ENCODE measurements around the gene SNRNP70.
"Not testable (repeated sequence)": the region's sequence is repeated elsewhere in the genome, so short reads cannot be mapped to it uniquely, and the experiment has no call there.

The SNRNP70 gene, protein sequence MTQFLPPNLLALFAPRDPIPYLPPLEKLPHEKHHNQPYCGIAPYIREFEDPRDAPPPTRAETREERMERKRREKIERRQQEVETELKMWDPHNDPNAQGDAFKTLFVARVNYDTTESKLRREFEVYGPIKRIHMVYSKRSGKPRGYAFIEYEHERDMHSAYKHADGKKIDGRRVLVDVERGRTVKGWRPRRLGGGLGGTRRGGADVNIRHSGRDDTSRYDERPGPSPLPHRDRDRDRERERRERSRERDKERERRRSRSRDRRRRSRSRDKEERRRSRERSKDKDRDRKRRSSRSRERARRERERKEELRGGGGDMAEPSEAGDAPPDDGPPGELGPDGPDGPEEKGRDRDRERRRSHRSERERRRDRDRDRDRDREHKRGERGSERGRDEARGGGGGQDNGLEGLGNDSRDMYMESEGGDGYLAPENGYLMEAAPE

DNA sequence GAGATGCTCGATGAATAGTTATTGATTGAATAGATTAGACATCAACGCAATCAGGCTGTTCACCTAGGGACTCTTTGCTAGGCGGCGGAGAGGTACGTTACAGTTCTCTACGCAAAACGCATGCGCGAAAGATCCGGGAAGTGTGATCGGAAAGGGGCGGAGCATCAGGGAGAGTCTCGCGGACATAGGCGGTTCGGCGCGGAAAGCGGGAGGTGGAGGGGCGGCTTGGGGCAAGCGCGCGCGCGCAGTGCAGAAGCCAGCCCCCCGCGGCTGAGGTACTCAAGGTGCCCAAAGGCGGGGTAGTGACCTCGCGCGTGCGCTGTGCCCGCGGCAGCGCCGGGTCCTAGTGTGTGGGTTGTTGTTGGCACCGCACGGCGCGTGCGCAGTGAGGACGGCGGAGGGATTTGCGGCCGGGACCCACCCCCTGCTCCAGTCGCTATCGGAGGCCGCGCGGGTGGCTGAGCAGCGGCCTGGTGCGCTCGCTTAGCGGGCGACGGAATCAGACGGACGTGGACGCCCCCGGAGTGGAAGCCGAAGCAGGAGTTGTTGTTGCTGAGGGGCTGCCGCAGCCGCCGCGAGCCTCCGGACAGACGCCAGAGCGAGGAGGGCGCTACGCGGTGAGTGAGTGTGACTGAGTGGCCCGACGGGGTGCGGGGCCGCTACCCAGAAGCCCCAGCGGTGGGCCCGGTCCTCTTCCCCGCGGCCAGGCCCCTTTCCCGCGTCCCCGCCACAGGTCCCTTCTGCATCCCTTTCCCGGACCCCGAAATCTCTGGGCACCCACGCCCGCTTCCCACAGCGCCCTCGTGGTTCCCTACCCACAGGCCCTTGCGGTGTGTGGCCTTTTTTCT is at the start of gene SNRNP70:
Gene SNRNP70 (plus strand): TSS at position 432 of the 848 bp plus-strand sequence. CDS start 964 bp downstream, outside the sequence.
- peak; percentile 100 for DNase-seq

DNA sequence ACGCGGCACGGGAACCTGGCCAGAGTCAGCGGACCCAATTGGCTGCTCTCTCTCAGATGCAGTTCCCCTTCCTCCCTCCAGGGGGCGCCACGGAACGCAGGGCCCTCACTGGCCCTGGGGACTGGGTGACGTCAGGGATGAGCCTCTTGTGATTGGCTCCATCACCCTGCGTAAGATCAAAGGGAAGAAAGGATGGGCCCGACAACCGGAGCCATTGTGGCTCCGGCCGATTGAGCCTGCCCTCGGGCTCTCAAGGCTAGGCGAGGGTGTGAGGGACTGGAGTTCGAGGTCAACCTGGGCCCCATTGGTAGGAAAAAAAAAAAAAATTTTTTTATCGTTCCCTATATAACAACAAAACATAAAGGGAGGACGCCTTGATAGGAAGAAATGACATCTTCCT is 48.4 kb upstream of the SNRNP70 start, which contains the start of gene CGB1:
Gene CGB1 (minus strand): TSS at position 81 of the 400 bp plus-strand sequence. CDS start 184 bp downstream, outside the sequence.
- DNase-seq = not testable (repeated sequence)

DNA sequence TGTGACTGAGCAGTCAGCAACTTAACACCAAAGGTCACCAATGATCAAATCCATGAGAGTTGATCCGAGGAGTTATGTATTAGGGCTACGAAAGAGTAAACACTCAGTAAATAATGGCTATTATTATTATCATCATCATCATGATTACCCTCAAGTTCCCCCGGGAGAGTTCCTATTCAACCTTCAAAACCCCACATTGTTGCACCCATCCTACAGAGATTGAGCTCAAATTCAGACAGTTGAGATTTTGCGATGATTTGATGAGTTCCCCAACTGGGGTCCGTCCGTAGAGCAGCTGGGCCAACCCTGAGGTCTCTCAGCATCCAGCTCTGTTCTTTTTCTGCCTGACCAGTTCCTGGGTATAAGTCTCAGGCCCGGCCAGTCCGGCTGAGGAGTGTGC is 47.1 kb upstream of the SNRNP70 start:
- not testable (repeated sequence) for DNase-seq

DNA sequence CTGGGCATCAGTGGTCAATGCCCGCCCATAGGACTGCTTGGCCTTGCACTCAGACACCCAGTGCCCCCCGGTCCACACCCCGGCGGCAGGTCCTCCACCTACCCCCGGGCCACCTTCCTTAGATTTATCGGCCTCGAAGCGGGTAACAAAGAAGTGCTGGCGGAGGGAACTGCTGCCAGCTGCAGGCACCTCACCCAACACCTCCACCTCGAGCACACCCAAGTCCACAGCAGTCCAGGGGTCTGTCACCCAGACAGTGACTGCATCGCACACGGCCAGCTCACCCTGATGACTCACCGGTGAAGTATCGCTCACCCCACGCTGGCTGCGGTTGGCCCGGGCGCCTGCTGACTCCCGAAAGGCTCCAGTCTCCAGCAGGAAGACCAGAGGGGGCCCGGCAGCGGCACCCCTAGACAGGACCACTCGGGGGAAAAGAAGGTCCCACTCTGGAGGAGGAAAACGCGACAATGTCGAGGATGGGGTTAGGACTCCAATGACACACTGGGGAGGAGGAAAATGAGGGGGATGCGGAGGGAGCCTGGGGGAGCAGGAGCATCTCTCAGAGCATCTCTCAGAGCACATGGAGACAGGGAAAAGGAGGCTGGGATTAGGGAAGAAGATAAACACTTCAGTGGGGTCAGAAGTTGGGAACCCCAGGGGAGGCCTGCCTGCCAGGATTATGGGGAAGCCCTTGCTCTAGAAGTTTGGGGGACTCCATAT is 46.5 kb upstream of the SNRNP70 start:
- peak; percentile 80 for DNase-seq

DNA sequence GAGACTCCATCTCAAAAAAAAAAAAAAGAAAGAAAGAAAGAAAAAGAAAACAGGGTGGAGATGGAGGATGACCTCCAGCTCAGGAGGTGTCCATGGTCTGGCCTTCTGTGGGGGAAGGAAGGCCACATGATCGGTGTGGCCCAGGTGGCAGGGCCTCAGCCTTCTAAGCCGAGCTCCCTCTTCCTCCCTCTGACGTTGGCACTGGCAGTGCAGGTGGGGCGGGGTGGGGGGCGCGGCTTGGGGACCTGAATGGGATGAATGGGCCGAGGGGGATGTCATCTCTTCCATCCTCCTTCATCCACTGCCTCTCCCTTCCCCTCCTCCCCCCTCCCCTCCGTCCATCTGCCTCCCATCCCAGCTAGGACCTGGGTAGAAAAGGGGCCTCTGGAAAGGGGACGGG is 45.5 kb upstream of the SNRNP70 start:
- not testable (repeated sequence) for DNase-seq

DNA sequence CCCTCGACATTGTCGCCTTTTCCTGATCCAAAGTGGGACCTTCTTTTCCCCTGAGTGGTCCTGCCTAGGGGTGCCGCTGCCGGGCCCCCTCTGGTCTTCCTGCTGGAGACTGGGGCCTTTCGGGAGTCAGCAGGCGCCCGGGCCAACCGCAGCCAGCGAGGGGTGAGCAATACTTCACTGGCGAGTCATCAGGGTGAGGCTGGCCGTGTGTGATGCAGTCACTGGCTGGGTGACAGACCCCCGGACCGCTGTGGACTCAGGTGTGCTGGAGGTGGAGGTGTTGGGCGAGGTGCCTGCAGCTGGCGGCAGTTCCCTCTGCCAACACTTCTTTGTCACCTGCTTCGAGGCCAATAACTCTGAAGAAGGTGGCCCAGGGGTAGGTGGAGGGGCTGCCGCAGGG is 43.1 kb upstream of the SNRNP70 start:
- DNase-seq = peak; percentile 49

DNA sequence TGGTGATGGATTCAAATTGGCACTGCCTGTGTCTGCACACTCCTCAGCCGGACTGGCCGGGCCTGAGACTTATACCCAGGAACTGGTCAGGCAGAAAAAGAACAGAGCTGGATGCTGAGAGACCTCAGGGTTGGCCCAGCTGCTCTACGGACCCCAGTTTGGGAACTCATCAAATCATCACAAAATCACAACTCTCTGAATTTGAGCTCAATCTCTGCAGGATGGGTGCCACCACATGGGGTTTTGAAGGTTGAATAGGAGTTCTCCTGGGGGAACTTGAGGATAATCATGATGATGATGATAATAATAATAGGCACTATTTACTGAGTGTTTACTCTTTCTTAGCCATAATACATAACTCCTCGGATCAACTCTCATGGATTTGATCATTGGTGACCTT is 42.6 kb upstream of the SNRNP70 start:
- DNase-seq = not testable (repeated sequence)

DNA sequence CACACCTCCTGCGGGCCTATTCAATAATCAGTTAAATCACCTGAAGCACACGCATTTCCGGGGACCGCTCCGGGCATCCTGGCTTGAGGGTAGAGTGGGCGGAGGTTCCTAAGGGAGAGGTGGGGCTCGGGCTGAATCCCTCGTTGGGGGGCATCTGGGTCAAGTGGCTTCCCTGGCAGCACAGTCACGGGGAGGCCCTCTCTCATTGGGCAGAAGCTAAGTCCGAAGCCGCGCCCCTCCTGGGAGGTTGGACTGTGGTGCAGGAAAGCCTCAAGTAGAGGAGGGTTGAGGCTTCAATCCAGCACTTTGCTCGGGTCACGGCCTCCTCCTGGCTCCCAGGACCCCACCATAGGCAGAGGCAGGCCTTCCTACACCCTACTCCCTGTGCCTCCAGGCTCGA is 41.7 kb upstream of the SNRNP70 start, which contains the start of gene CGB5:
Gene CGB5 (plus strand): TSS at position 301 of the 400 bp plus-strand sequence. CDS start 362 bp downstream, outside the sequence.
- DNase-seq = not testable (repeated sequence)

DNA sequence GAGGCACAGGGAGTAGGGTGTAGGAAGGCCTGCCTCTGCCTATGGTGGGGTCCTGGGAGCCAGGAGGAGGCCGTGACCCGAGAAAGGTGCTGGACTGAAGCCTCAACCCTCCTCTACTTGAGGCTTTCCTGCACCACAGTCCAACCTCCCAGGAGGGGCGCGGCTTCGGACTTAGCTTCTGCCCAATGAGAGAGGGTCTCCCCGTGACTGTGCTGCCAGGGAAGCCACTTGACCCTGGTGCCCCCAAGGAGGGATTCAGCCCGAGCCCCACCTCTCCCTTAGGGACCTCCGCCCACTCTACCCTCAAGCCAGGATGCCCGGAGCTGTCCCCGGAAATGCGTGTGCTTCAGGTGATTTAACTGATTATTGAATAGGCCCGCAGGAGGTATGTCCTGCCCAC is 36.2 kb upstream of the SNRNP70 start, which contains the start of gene CGB8:
Gene CGB8 (minus strand): TSS at position 101 of the 400 bp plus-strand sequence. CDS start 372 bp downstream, outside the sequence.
- not testable (repeated sequence) for DNase-seq

DNA sequence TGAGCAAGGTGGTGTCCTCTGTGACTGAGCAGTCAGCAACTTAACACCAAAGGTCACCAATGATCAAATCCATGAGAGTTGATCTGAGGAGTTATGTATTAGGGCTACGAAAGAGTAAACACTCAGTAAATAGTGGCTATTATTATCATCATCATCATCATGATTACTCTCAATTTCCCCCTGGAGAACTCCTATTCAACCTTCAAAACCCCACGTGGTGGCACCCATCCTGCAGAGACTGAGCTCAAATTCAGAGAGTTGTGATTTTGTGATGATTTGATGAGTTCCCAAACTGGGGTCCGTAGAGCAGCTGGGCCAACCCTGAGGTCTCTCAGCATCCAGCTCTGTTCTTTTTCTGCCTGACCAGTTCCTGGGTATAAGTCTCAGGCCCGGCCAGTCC is 35.4 kb upstream of the SNRNP70 start:
- DNase-seq = not testable (repeated sequence)

DNA sequence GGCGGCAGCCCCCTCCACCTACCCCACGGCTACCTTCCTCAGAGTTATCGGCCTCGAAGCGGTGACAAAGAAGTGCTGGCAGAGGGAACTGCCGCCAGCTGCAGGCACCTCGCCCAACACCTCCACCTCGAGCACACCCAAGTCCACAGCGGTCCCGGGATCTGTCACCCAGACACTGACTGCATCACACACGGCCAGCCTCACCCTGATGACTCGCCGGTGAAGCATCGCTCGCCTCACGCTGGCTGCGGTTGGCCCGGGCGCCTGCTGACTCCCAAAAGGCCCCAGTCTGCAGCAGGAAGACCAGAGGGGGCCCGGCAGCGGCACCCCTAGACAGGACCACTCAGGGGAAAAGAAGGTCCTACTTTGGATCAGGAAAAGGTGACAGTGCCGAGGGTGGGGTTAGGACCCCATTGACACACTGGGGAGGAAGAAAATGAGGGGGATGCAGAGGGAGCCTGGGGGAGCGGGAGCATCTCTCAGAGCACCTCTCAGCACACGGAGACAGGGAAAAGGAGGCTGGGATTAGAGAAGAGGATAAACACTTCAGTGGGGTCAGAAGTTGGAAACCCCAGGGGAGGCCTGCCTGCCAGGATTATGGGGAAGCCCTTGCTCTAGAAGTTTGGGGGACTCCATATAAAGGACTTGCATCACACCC is 34.7 kb upstream of the SNRNP70 start:
- DNase-seq = peak; percentile 82

DNA sequence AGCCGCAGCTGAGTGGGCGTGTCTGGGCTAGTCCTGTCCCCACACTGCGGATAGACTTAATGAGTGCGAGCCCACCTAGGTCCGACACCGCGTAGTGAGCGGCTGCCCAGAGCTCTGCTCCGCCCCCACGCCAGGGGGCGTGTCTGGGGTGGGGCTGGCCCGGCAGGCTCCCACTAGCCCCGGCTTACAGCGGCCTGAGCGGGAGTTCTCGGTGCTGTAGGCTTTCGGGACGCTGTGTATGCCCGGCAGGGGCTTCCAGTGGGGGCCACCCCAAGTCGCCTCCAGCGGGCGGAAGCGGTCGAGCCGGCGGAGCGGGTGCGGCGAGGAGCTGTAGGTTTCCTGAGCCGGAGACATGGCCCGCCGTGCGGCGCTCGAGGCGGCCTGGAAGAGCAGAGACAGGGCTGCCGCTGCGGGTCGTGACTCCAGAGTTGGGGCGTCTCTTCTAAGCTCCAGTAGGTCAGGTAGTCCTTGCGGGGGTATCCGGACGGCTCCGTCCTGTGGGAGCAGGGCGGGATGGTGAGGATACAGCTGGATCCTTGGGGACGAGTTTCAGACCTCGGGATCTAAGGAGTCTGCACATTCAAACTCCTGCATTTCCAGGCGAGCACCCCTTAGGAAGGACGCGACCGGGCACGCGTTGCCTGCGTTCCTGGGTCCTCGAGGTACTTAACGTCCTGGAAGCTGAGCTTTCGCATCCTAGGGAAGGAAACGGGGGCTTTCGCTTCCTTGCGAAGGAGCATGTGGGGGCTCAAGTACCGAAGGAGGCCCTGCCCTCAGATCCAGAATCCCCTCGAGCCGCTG is 28.9 kb upstream of the SNRNP70 start:
- DNase-seq = peak; percentile 58

DNA sequence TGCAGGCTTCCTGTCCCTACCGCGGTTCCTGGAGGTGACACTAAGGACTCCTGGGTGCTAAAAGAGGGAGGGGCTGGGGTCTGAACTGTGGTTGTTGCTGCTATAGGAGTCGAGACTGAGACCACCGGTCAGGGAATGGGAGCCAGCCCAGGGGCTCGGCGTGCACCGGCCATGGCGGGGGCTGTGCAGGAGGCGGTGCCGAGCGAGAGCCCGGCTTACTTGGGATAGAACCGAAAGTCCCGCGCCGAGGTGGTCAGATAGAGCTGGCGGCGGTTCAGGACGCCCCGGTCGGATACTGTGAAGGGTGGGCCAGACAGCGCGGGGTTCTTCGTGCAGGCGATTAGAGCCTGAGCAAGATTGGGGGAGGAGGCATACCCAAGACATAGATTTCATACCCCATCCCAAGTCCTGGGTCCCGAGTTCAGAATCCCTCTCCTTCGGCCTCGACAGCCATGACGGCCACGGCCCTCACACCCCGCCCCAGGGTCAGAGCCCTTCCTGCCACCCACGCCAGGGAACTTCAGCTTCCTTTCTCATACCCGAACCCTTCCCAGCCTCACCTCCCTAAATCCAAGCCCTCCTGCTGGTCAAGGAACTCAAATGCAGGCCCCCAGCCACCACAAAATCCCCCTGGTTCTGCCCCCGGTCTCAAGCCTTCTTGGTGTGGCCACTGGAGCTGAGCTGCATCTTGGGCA is 28.2 kb upstream of the SNRNP70 start:
- DNase-seq = not testable (repeated sequence)

DNA sequence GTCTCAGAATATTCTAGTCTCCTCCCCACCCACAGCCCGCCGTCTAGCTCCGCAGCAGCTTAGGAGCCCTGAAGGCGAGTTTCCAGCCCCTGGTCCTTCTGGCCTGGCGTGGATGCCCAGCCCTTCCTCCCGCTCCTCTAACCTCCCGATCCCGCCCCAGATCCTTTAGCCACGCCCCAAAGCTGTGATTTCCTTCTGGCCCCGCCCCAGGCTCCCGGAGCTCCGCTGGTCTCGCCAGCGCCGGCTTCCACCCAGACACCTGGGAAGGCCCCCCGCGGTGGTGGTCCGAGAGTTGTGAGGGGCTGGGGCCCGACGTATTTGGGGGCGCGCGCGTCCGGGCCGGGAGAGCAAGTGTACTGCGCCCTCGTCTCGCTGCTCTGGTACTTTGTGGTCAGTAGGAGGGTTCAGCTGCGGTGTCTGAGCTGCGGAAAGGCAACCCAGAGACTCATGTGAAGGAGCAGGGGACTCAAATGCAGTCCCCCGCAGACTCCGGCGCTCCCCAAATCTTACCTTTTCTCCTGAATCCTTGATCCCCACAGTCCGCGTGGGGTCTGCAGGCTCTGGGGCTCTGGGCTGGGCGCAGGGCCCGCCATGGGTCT is 27.5 kb upstream of the SNRNP70 start, which contains the start of gene CGB7:
Gene CGB7 (minus strand): TSS at position 114 of the 599 bp plus-strand sequence. CDS start 2,374 bp downstream, outside the sequence.
- DNase-seq = peak; percentile 67

DNA sequence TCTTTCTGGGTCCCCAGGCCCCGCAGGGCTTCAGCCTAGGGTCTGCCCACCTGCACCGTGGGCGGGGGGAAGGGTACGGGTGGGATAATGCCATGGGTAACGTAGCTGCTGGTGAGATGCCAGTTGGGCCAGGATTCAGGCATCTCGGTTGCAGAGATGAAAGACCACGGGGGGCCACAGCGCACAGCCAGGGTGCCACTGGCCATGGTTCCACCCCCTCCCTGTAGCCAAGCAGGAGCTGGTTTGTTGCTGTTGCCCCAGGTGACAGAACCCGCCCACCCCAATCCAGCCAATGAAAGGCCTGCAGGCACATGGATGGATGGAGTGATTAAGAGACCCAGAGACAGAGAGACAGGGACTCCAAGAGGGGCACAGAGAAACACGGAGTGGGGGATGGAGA is 26.7 kb upstream of the SNRNP70 start:
- peak; percentile 70 for DNase-seq

DNA sequence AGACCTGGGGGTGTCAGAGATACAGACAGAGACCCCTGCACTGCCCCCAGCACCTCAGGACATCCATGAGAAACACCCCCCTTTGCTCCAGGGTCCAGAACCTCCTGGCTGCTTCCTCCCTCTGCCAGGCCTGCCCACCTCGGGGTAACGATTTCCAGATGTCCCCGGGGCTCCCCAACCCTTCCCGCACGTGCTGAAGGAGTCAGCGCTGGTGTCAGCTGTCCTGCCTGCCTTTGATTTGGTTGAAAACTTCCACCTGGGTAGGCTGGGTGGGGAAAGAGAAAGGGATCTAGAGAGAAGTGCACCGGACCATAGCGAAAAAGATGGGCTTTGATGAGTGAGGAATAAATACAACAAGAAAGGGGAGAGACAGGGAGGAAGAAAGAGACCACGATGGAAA is 26.2 kb upstream of the SNRNP70 start:
- no peak for DNase-seq

DNA sequence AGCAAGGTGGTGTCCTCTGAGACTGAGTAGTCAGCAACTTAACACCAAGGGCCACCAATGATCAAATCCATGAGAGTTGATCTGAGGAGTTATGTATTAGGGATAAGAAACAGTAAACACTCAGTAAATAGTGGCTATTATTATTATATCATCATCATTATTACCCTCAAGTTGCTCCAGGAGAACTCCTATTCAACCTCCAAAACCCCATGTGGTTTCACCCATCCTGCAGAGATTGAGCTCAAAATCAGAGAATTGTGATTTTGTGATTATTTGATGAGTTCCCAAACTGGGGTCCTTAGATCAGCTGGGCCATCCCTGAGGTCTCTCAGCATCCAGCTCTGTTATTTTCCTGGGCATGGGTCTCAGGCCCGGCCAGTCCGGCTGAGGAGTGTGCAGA is 24.3 kb upstream of the SNRNP70 start:
- DNase-seq = no peak

DNA sequence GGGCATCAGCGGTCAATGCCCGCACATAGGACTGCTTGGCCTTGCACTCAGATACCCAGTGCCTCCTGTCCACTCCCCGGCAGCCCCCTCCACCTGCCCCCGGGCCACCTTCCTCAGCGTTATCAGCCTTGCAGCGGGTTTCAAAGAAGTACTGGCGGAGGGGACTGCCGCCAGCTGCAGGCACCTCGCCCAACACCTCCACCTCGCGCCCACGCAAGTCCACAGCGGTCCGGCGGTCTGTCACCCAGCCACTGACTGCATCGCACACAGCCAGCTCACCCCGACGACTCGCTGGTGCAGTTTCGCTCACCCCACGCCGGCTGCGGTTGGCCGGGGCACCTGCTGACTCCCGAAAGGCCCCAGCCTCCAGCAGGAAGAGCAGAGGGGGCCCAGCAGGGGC is 23.8 kb upstream of the SNRNP70 start:
- no peak for DNase-seq

DNA sequence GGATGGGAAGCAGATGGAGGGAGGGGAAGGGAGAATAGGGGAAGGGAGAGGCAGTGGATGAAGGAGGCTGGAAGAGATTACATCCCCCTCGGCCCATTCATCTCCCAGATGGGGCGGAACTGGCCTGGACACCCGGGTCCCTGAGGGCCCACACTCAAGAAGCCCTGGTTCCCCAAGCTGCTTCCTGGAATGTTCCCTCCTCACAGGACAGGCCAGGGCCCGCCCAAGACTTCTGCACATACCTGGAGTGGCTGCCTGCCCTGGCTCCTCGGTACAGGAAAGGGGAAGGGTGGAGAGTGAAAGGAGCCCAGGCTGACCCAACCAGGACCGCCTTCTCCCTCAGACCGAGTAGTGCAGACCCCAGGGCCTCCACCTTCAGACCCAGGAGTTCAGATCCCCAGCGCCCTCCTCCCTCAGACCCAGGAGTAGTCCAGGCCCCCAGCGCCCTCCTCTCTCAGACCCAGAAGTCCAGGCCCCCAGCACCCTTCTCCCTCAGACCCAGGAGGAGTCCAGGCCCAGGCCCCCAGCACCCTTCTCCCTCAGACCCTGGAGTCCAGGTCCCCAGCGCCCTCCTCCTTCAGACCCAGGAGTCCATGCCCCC is 21.1 kb upstream of the SNRNP70 start:
- no peak for DNase-seq
